Esophagus muscularis mucosa (tissue), 4 donors: ENCODE data around the gene FMN1. TPM values are rescaled to one million over a fixed set of nuclear protein-coding genes. Genes with fewer than 3 reads are reported as not detected.

Source experiments
- DNase-seq: peaks from one replicate; pipeline ENCODE4 v3.0.0-alpha.2; 2017; ENCODE audit errors: extremely low spot score
- H3K27ac ChIP-seq, 4 donors: fragments of 200-600 bp; sonication (generic); replicated peaks in 1 of 4; 1 replicate in 3 of 4; 2 replicates in 1 of 4; pipeline ENCODE4 v1.5.1; 2016 to 2019; ENCODE audit warnings: mild to moderate bottlenecking in 1 of 4
- H3K27me3 ChIP-seq, 4 donors: fragments of 200-600 bp; sonication (generic); one replicate each; pipeline versions ENCODE4 v1.5.1 to v1.6.0; 2016 to 2019
- H3K36me3 ChIP-seq, 4 donors: fragments of 200-600 bp; sonication (generic); one replicate each; pipeline ENCODE4 v1.5.1; 2016 to 2019
- H3K4me1 ChIP-seq, 4 donors: fragments of 200-600 bp; sonication (generic); one replicate each; pipeline ENCODE4 v1.5.1; 2016 to 2019
- H3K4me3 ChIP-seq, 4 donors: fragments of 200-600 bp; sonication (generic); 1 replicate in 2 of 4; 2 replicates in 2 of 4; pipeline ENCODE4 v1.5.1; 2016 to 2019; ENCODE audit warnings: mild to moderate bottlenecking in 4 of 4, moderate library complexity in 1 of 4
- H3K9me3 ChIP-seq, 4 donors: fragments of 200-600 bp; sonication (generic); 1 replicate in 3 of 4; 2 replicates in 1 of 4; pipeline ENCODE4 v1.5.1; 2016 to 2019
- EP300 ChIP-seq: sonication (generic); formaldehyde crosslinking; IDR thresholded peaks from one replicate; pipeline ENCODE4 v1.6.1; 2017; ENCODE audit warnings: antibody characterized with exemption
- POLR2A ChIP-seq: fragments of 450-650 bp; IDR thresholded peaks from one replicate; pipeline ENCODE4 v1.6.1; 2017; ENCODE audit warnings: antibody characterized with exemption, moderate library complexity, mild to moderate bottlenecking, low read depth
- POLR2AphosphoS5 ChIP-seq, 2 donors: sonication (generic); formaldehyde crosslinking; IDR thresholded peaks; one replicate each; pipeline ENCODE4 v1.6.1; 2017; ENCODE audit warnings: antibody characterized with exemption in 2 of 2
- WGBS: methylation state at CpG from one replicate; pipeline ENCODE4 v1.1.5; 2018; 5-methylcytosine and 5-hydroxymethylcytosine counted together
- intact Hi-C: fragments of 100-400 bp; cut with DNase I; formaldehyde crosslinking; loops from one replicate; pipeline ENCODE4 v1.15.1; 2023
- total RNA-seq, 4 donors: library from RNA; depleted of rRNA; stranded (reverse); fragments of >200 nt; gene quantifications; one replicate each; pipeline versions ENCODE4 v1.1.0 to v1.2.1, GENCODE V29; 2016
- TF ChIP-seq, protein P1 (sequence below), 3 experiments: fragments of 200-600 bp in 2 of 3; fragments of 450-650 bp in 1 of 3; sonication (generic) in 2 of 3; IDR thresholded peaks; one replicate each; pipeline ENCODE4 v1.5.1; 2017 to 2019; ENCODE audit warnings: antibody characterized with exemption in 3 of 3, mild to moderate bottlenecking in 2 of 3, moderate library complexity in 1 of 3

FMN1 gene
- total RNA-seq, 4 donors from 2014 or later = 4.8 to 12.5 (median 8.6) TPM

DNA sequence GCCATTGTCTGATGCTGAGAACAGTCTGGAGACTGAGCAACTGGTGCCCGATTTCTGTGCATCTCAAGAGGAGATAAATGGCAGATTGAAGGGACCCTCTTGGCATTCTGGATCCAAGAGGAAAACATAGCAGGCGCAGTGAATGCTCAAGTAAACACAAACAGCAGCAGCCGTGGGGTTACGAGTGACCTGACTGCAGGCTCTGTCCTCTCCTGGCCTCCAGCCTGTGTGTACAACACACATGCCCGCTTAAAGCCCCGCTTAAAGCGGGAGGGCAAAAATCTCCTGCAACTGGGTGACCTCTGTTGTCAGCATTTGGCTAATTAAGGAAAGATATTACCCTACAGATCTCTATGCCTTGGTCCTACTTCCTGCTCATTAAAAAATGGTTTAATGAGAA, 356.2 kb downstream of the FMN1 start:
- Histone ChIP-seq H3K27me3 (no peaks in the 10 kb centered on the region), H3K36me3 (no peaks in the 10 kb centered on the region), H3K4me1 (peaks cover 0 to 10% (median 8%) of the 10 kb centered on the region in 4 donors), H3K4me3 (no peak overlapping the region), H3K27ac (no peak overlapping the region), H3K9me3 (no peaks in the 10 kb centered on the region)
- WGBS = 93% methylated on average over 7 of the region's 7 CpGs
- DNase-seq = no peak
- intact Hi-C loops = no loop called here
- TF ChIP-seq POLR2AphosphoS5 (IDR thresholded peaks at IDR 0.05) (no peak), POLR2A (no peak), EP300 (no peak)
- TF ChIP-seq, protein P1, sequence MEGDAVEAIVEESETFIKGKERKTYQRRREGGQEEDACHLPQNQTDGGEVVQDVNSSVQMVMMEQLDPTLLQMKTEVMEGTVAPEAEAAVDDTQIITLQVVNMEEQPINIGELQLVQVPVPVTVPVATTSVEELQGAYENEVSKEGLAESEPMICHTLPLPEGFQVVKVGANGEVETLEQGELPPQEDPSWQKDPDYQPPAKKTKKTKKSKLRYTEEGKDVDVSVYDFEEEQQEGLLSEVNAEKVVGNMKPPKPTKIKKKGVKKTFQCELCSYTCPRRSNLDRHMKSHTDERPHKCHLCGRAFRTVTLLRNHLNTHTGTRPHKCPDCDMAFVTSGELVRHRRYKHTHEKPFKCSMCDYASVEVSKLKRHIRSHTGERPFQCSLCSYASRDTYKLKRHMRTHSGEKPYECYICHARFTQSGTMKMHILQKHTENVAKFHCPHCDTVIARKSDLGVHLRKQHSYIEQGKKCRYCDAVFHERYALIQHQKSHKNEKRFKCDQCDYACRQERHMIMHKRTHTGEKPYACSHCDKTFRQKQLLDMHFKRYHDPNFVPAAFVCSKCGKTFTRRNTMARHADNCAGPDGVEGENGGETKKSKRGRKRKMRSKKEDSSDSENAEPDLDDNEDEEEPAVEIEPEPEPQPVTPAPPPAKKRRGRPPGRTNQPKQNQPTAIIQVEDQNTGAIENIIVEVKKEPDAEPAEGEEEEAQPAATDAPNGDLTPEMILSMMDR (IDR thresholded peaks at IDR 0.05) = no peak

DNA sequence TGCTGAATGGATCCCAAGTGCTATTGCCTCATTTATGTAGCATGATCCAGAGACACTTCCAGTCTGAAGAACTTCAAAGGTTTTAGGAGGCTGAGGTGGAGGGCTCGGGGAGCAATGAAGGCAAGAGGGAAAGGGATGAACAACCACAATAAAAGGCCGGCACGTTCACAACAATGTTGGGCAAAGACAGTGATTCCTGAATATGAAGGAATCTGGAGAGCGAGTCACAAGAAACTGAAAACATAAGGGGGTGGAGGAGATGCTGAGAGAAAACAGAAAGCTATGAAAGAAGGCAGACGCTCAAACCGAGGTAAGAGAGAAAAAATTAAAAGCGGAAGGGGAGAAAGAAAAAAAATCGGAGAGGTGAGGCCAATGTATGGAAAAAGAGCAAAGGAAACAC, 356.6 kb downstream of the FMN1 start:
- intact Hi-C loops = no loop called here
- TF ChIP-seq POLR2A (no peak), EP300 (no peak), POLR2AphosphoS5 (IDR thresholded peaks at IDR 0.05) (no peak)
- TF ChIP-seq, protein P1 (IDR thresholded peaks at IDR 0.05) = no peak
- Histone ChIP-seq H3K27me3 (no peaks in the 10 kb centered on the region), H3K4me3 (no peak overlapping the region), H3K27ac (no peak overlapping the region), H3K4me1 (peaks cover 0 to 10% (median 8%) of the 10 kb centered on the region in 4 donors), H3K9me3 (no peaks in the 10 kb centered on the region), H3K36me3 (no peaks in the 10 kb centered on the region)
- DNase-seq = no peak
- WGBS = 90% methylated on average over 8 of the region's 8 CpGs

DNA sequence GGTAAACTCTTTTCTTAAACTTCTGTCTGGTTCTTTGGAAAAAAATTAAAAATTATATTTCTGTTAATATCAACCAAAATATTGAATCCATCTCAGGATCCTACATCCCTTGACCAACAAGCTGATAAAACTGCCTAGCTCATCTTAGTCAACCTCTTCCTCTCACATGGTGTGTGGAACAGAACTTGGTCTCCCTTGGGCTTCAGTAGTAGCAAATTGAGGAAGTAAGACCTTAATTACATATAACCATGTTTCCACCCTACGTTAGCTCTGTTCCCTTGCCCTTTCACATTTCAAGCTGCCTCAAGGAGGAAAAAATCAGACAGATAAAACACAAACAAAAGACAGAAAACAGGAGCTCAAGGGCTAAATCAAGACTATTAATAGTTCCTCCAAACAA, 360.4 kb downstream of the FMN1 start:
- no peaks in the 10 kb centered on the region for H3K36me3 ChIP-seq
- DNase-seq = no peak
- TF ChIP-seq, protein P1 (IDR thresholded peaks at IDR 0.05) = no peak
- TF ChIP-seq EP300 (no peak), POLR2AphosphoS5 (IDR thresholded peaks at IDR 0.05) (no peak), POLR2A (no peak)
- intact Hi-C loops = no loop called here
- peaks cover 0 to 4% (median 1%) of the 10 kb centered on the region in 4 donors for H3K4me1 ChIP-seq
- WGBS = 50% methylated on average over 1 of the region's 1 CpG
- no peaks in the 10 kb centered on the region for H3K9me3 ChIP-seq
- H3K27me3 ChIP-seq = no peaks in the 10 kb centered on the region
- no peak overlapping the region for H3K27ac ChIP-seq
- H3K4me3 ChIP-seq = no peak overlapping the region

DNA sequence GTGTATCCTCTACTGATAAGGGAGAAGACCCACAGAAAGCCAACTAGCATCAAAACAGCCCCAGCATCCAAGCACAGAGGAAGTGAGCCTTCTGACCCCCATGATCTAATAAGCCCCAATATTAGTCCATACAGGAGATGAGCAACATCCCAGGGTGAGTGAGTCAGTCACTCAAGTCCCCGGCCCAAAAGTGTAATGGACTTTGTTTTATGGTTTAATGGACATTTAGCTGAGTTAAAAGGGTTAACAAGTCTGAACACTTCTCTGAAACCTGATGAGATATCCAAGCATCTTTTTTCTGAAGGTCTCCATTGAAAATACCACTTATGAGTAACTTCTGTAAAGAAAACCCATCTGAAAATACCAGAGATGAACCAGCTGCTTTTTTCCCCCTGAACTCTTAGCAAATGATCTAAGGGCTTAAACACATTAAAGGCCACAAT, 361.1 kb downstream of the FMN1 start:
- H3K27ac ChIP-seq = no peak overlapping the region
- no peak for DNase-seq
- intact Hi-C loops = no loop called here
- no peak overlapping the region for H3K4me3 ChIP-seq
- no peaks in the 10 kb centered on the region for H3K9me3 ChIP-seq
- peaks cover 0 to 11% (median 2%) of the 10 kb centered on the region in 4 donors for H3K4me1 ChIP-seq
- 86% methylated on average over 1 of the region's 1 CpG for WGBS
- H3K27me3 ChIP-seq = no peaks in the 10 kb centered on the region
- TF ChIP-seq EP300 (no peak), POLR2AphosphoS5 (IDR thresholded peaks at IDR 0.05) (no peak), POLR2A (no peak)
- TF ChIP-seq, protein P1 (IDR thresholded peaks at IDR 0.05) = no peak
- no peaks in the 10 kb centered on the region for H3K36me3 ChIP-seq

DNA sequence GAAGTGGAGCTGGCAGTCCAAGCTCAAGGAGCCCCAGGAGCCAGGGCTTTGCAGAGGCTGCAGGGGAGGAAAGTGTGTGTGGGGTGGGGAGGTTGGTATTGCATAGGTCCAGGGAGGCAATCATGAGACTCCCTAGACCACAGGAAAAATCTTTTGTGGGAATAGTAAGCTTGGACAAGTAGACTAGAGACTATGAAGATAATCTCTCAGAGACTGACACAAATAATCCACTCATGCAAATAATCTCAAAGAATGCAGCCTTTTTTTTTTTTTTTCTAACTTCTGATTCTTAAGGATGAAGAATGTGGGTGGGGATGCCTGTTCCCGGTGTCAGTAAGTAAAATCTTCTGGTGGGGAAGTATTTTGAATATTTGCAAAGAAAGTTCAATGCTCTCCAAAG, 363.0 kb downstream of the FMN1 start:
- Histone ChIP-seq H3K9me3 (no peaks in the 10 kb centered on the region), H3K4me1 (peaks cover 0 to 17% (median 4%) of the 10 kb centered on the region in 4 donors), H3K4me3 (no peak overlapping the region), H3K27me3 (peaks cover 0 to 6% (median 0%) of the 10 kb centered on the region in 4 donors), H3K36me3 (no peaks in the 10 kb centered on the region), H3K27ac (no peak overlapping the region)
- no peak for DNase-seq
- TF ChIP-seq EP300 (no peak), POLR2AphosphoS5 (IDR thresholded peaks at IDR 0.05) (no peak), POLR2A (no peak)
- TF ChIP-seq, protein P1 (IDR thresholded peaks at IDR 0.05) = no peak
- 50% methylated on average over 1 of the region's 1 CpG for WGBS
- intact Hi-C loops = no loop called here
